Right ventricle myocardium inferior (tissue), 1 donor: ENCODE measurements around the gene KRTAP10-4. TPM values are rescaled to one million over a fixed set of nuclear protein-coding genes. Genes with fewer than 3 reads are reported as not detected.
"Not testable (repeated sequence)": the region's sequence is repeated elsewhere in the genome, so short reads cannot be mapped to it uniquely, and the experiment has no call there.

Experiments used
- ATAC-seq: fragments of 200-7000 bp; cut with Tn5 transposase; one replicate; pipeline ENCODE4 v1.9.1; 2020; ENCODE audit warnings: mild to moderate bottlenecking, moderate library complexity
- DNase-seq: peaks from one replicate; pipeline ENCODE4 v3.0.0; 2021; ENCODE audit errors: missing footprints
- intact Hi-C: fragments of 100-400 bp; cut with DNase I; formaldehyde crosslinking; loops from one replicate; pipeline ENCODE4 v1.11.0; 2022
- total RNA-seq: library from RNA; stranded (reverse); fragmentation: NEBNext Ultra II Directional; extraction: Animal tissue kit (Norgen Biotek cat#: 25700); gene quantifications from one replicate; pipeline ENCODE4 v1.2.1, GENCODE V29; 2021
- donor health status: DM: no; HTN: yes; CAD: no; lungs with severe emphysema.

Gene KRTAP10-4
- total RNA-seq, 1 donor from 2014 or later, result not detected

- DNase-seq, ATAC-seq, intact Hi-C loops: not testable (repeated sequence)
Observed at GRCh38 chr21:44590897-44591800, 17.6 kb downstream of the KRTAP10-4 start.

GRCh38 chr21:44591801-44592130 lies 18.2 kb downstream of the KRTAP10-4 start:
- ATAC-seq, intact Hi-C loops: not testable (repeated sequence)

GRCh38 chr21:44592446-44593311 lies 19.1 kb downstream of the KRTAP10-4 start, which contains the start of gene KRTAP10-6:
Gene KRTAP10-6, minus strand, starts transcription at chr21:44592505. Its CDS starts 21 bp downstream, at chr21:44592484.
- DNase-seq, result no peak
- no peak for ATAC-seq
- intact Hi-C loops, result no loop called here

More at GRCh38 chr21:44591801-44592130, 18.2 kb downstream of the KRTAP10-4 start:
- DNase-seq, result not testable (repeated sequence)

GRCh38 chr21:44593598-44594405 lies 20.3 kb downstream of the KRTAP10-4 start:
- intact Hi-C loops, result no loop called here
- no peak for ATAC-seq
- no peak for DNase-seq

GRCh38 chr21:44594406-44594916 lies 20.9 kb downstream of the KRTAP10-4 start:
- ATAC-seq, result no peak

GRCh38 chr21:44595524-44595923 lies 22.0 kb downstream of the KRTAP10-4 start:
- intact Hi-C loops, result no loop called here
- ATAC-seq (no peak), DNase-seq (no peak)

More at GRCh38 chr21:44594406-44594916, 20.9 kb downstream of the KRTAP10-4 start:
- intact Hi-C loops, result no loop called here
- DNase-seq, result no peak

GRCh38 chr21:44596068-44596725 lies 22.7 kb downstream of the KRTAP10-4 start:
- DNase-seq (no peak), ATAC-seq (no peak)
- intact Hi-C loops, result no loop called here

- DNase-seq (no peak), ATAC-seq (no peak)
- intact Hi-C loops, result no loop called here
Observed at GRCh38 chr21:44598061-44598460, 24.5 kb downstream of the KRTAP10-4 start.

- intact Hi-C loops, result no loop called here
- DNase-seq, result no peak
Observed at GRCh38 chr21:44599264-44600029, 25.9 kb downstream of the KRTAP10-4 start.

GRCh38 chr21:44600118-44600978 lies 26.8 kb downstream of the KRTAP10-4 start, which contains the start of gene KRTAP10-7:
Gene KRTAP10-7, plus strand, starts transcription at chr21:44600597. Its CDS starts 25 bp downstream, at chr21:44600622.
- ATAC-seq, DNase-seq, intact Hi-C loops: not testable (repeated sequence)

More at GRCh38 chr21:44599264-44600029, 25.9 kb downstream of the KRTAP10-4 start:
- ATAC-seq, result no peak

GRCh38 chr21:44601091-44601490 lies 27.6 kb downstream of the KRTAP10-4 start:
- intact Hi-C loops, ATAC-seq, DNase-seq: not testable (repeated sequence)

GRCh38 chr21:44601596-44602462 lies 28.3 kb downstream of the KRTAP10-4 start:
- intact Hi-C loops, result no loop called here
- ATAC-seq (no peak), DNase-seq (no peak)

GRCh38 chr21:44602463-44602850 lies 28.9 kb downstream of the KRTAP10-4 start:
- intact Hi-C loops, result no loop called here
- no peak for DNase-seq
- ATAC-seq, result no peak

GRCh38 chr21:44603109-44603875 lies 29.8 kb downstream of the KRTAP10-4 start:
- intact Hi-C loops, result no loop called here
- DNase-seq, result no peak
- no peak for ATAC-seq
